ELR (cell line): Measurements from ENCODE around the gene NPAS3.

ENCODE experiments used
- DNase-seq: peaks from one replicate; pipeline ENCODE4 v3.0.0-alpha.2; 2015; ENCODE audit warnings: low read depth

The NPAS3 gene

DNA sequence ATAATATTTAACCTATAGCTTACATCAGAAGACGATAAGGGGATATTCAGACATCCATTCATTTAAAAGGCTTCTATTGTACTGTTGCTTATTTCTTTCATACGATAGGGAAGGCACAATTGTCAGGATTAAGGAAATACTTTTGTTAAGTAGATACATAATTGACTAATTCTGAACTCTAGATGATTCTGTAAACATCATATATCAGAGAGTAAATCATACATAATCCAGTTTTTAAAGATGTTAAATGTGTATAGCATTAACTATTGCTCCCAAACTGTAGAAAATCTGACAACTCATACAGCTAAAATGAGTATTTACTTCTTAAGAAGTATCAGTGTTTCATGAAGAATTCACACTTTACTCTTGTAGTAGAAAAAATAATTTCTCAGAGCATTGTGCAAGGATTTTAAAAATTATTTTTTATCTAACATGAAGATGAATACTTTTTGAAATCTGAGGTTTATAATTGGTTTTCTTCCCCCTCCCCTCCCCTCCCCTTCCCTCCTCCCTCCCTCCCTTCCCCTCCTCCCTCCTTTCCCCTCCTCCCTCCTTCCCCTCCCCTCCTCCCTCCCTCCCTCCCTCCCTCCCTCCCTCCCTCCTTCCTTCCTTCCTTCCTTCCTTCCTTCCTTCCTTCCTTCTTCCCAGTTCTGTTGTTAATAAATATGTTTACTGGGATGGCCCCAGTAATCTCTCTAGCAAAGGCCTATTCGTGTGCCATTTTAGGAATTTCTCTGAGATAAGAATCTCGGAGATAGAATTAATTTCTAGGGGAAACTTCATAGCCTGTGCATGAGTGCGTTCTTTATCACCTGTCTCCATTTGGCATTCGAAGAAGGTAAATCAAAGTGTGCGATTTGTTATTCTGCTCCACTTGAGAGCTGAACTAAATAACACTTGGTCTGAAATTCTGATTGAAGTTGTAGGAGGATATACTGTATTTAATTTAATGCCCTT is 2.3 kb downstream of the NPAS3 start:
- DNase-seq, result no peak

DNA sequence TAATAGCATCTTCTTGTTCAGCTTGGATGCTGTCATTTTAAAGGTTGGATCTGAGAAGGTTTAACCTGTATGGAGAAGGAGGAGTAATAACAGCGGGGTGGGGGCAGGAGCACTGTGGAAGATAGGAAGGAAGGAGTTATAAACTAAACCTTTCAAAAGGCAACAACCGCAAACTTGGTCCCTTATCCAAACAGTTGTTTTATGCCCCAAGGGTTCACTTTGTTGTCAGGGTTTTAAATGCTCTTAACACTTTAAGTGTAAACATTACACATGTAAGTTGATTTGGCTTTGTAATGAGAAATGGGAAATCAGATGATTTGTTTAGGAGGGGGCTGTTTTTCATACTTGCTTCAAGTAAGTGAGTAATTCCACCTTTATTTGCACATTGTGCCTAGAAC is 3.0 kb downstream of the NPAS3 start:
- DNase-seq, result no peak

DNA sequence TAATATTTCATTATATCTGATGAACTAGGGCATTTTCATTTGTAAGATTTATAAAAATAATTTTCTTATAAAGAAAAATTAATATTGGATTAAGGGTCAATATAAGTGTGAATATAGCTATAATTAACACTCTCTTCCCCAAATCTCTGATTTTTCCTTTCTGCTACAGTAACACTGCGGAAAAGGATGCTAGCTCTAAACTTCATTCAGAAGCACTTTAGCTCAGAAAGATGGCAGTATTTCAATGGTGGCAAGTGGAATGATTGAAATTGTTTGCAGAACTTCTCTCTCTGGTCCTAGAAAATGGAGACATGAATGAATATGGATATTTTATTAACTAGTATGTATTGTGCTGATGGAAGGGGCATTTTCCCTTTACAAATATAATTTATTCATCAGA is 8.4 kb downstream of the NPAS3 start:
- DNase-seq, result no peak

DNA sequence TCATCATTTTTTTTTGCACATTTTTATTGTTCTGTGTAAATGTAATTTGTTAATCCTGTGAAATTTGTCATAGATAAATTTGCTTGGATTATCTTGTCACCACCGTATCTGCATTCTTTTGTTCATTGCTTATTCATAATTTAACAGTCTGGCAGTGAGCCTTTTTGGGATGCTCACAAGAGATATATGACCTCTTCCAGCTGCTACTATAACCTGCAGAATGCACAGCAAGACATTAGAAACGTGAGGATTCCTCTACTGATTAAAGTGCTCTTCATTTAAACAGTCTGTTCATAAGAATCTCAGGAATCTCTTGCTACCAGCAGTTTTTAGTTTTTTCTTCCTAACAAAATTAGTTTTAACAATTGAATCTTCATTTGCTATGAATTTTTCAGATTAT is 9.1 kb downstream of the NPAS3 start:
- no peak for DNase-seq

DNA sequence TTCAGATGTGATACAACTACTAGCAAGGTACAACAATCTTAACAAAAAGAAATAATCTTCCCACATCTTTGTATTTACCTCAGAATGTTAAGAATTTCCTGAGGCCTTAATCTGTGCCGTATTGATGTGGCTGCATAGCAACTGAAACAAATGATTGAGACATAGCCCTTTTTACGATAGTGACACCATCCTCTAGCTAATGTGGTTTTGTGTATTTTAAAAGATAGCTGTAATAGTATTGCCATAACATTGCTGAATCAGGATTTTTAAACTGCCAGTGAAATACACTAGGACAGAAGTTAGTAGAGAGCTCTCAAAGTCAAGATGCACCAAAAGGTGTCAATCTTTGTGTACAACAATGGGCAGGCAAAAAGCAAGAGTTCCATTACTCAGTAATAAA is 11.9 kb downstream of the NPAS3 start:
- no peak for DNase-seq

DNA sequence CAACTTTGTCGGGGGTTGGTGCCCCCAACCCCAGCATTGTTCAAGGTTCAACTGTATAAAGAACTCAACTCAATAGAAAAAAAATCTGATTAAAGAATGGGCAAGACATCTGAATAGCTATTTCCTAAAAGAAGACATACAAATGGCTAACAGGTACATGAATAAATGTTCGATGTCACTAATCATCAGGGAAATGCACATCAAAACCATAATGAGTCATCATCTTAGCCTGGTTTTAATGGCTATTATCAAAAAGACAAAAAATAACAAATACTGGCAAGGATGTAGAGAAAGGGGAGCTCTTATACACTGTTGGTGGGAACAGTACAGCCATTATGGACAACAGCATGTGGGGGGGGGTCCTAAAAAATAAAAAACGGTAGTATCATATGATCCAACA is 28.7 kb downstream of the NPAS3 start:
- DNase-seq, result no peak

DNA sequence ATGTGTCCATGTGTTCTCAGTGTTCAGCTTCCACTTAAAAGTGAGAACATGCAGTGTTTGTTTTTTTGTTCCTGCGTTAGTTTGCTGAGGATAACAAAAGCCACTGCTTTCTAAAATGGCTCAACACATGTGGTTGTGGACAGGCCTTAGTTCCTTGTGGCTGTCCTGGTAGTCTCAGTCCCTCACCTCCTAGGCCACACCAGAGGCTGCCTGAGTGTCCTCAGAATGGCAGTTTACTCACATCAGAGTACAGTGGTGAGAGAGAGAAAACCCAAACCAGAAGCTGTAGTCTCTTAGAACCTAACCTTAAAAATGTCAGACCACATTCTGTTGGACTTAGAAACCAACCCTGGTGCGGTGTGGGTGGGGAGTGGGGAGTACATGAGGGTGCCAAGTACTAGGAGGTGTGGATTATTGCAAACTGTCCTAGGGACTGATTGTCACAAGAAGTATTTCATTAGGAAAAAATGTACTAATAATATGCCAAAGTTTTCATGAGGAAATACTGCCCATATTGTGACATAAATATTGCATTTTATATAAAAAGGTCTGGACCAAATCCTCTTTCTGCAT is 30.4 kb downstream of the NPAS3 start:
- no peak for DNase-seq

DNA sequence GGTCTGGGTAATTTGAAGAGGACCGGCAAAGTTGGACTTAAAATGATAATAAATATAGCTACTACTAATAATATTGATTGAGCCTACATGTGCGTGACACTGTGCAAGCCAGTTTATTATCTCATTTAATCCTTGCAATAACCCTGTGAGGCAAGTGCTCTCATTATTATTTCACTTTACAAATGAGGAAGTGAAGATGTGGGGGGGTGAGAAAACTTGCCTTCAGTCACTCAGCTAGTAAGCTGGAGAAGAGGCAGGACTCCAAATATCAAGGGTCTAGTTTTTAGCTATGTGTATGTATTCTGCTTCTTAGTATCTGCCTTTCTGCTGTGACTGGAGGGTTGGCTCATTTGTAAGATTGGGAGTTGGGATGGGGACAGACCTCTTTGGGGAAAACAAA is 39.2 kb downstream of the NPAS3 start:
- no peak for DNase-seq

DNA sequence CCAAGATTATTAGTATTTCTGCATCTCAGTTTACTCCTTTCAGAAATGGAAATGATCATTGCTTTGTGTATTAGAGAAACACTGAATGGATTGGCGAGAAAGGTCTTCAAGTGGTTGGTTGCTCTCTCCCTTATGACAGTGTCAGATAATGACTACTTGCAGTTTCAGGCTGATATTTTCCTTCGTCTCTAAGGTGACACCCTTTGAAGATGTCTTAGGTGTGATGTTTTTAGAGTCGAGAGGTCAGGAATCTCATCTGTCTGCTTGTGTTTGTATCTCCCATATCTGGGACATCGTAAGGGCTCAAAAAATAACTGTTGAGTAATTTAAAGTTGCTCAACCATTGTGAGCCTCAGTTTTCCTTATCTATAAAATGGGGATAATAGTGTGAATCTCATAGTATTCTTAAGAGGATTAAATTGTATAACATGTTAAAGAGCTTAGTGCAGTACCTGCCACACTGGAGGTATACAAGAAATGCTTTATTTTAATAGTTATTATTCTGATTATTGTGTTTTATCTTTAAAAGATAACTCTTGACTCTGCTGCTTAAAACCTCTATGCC is 40.1 kb downstream of the NPAS3 start:
- DNase-seq, result no peak

DNA sequence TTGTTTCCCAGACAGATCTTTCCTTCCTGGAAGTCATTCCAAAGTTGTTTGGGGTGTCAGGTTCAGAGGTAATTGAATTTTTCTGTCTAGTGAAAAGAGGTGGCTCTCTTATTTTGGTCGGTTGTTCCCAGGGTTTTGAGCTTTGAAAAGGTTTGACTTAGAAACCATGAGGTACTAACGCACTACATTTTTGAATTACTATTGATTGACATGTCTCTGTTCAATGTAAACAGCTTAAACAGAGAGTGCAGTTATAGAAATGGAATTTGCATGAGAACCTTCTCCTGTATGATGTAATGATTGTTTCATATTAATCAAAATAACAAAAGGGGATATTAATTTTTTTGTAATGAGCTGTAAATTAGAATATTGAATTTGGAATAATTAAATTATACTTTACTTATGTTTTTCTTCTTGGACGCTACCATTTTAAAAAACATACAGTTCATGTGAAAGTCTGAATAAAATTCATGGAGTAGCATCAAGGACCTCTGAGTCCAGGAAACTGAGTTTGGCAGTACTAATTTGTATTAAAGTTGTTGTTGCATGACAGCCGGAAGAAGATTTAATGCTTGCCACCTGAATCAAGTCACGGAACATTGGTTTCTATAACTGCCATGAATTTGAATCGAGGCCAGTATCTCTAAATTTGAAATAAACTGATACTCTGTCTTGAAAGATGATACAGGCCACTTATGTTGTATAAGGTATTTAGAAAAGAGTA is 41.7 kb downstream of the NPAS3 start:
- no peak for DNase-seq

DNA sequence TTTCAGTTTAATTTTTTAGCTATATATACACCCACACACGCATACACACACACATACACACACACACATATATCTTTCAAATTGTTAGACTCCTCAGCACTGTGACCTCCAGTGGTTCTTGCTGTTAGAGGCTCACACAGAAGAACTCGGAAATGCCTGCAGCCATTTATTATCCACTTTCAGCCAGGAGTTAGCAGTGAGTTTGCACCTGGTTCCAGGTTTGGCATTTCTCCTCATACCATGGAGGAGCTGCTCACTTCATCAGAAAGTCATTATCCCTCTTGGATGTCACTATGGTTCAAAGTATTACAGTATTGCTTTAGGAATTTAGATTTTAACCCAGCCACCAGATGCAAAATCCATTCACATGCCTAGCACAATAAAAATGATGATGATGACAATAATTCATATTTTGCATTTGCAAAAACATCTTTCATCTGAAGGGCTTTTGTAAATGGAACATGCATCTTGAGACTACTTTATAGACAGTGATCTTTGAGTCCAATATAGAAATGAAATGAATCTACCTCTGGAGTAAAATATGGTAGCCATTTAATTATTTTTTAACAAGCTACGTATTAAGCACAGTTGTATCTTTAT is 42.3 kb downstream of the NPAS3 start:
- no peak for DNase-seq

DNA sequence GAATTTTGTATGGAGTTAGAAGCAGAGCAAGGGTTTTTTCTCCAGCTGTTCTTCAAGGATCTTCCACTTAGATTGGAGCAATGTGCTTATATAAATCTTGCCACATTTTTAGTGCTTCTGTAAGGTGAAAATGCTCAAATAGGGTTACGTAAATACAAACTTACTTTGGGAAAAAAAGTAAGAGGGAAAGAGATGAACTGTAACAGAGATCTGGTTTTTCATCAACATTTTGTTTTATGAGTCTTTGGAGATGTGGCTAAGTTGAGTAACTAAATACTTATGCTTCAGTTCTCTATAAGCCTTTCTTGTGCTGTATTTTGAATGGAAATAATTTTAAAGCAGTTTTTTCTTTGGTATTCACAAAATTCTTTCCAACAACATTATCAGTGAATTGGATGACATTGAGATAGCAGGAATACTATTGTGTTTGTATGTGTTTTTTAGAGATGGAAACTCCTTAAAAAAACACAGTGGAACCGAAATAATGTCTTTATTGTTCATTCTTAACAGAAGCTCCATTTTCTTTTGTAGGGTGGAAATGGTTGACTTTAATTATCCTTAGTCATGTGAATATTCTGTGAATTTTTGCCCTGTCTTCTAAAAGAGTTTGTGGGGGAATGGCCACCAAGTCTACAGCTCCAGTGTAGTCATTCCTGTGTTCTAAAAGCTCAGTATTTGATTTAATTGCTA is 45.7 kb downstream of the NPAS3 start:
- no peak for DNase-seq

DNA sequence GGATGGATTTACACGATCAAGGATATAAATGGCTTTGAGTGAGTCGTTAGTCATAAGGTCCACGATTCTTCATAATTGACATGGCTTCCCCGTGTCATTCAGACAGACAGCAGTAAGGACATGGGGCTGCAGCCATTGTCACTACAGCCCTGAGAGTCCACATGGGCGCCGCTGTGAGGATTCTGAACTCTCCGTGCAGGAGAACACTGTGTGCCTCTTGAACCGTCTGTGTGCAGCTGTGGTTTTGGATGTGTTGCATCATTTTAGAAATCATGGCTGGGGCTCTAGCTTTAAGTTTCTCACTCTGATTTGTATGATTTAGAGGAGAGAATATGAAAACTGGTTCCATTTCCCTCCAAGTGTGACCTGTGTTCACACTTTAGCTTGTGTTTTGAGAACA is 47.2 kb downstream of the NPAS3 start:
- no peak for DNase-seq

DNA sequence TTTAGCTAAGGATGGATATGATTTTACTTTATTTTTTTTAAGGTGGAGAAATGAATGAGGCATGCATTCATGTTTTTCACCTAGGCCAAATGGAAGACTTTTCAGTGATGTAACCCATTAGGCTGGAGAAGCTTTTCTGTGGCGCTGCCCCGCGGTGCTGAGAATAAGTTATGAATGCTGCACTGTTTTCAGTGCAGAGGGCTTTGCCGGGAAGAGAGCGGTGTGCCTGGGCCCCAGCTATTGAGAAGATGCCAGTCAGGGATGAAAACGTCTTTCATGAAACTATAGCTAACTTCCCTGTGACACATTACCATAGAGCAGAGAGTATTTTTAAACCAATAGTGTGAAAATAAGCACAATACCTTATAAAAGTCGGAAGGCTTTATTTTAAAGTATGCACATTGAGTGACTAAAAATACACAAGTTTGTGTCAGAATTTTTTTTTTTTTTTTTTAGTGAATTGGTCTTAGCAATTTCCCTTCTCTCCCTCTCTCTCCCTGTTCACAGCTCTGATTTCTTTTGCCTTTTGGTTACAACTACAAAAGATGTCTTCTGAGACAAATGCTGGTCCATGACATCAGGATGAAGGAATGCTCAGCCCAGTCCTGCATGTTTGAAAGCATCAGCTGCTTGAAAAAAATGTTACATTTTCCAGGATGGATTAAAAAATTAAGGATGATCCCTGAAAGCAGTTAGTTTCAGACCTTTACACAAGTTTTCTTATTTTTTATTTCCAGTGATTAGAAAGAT is 48.3 kb downstream of the NPAS3 start:
- no peak for DNase-seq

DNA sequence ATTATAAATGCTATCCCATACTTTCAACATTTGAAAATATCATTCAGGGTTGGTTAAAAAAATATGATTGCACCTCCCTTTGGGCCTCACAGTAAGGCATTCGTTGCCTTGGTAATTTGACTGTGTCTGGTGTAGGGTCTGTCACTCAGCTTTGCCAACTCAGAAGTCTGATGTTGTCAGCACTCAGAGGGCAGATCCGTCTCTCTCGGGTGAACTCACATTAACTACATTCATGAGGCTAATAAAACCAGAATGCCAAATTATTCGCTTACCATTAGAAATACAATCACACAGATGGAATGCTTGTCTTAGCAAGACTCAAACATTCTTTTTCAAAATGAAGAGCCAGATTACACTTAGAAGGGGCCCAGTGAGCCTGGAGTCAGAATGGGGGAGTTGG is 53.0 kb downstream of the NPAS3 start:
- DNase-seq, result no peak

DNA sequence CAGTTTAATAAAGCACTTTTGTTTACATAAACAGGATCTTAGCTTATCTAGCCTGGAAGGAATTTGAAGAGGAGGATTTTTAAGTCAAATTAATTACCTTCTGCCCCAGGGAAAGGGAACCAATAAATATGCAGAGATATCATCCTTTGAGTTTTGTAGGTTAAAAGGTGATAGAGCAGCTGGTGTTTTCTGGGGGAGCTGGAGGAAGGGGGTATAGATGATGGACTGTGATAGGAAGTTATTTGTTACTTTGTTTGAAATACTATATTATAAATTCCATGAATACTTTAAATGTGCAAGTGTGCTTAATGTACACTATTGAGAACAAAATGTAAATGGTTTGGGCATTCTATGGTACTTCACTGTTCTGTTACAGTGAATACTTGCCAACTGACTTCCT is 55.2 kb downstream of the NPAS3 start:
- DNase-seq, result no peak

DNA sequence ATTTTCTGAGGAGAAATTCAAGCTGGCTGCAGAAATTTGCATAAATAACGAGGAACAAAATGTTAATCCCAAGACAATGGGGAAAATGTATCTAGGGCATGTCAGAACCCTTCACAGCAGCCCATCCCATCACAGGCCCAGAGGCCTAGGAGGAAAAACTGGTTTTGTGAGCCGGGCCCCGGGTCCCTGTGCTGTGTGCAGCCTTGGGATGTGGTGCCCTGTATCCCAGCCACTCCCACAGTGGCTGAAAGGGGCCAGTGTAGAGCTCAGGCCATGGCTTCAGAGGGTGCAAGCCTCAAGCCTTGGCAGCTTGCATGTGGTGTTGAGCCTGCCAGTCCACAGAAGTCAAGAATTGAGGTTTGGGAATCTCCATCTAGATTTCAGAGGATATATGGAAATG is 57.7 kb downstream of the NPAS3 start:
- no peak for DNase-seq

DNA sequence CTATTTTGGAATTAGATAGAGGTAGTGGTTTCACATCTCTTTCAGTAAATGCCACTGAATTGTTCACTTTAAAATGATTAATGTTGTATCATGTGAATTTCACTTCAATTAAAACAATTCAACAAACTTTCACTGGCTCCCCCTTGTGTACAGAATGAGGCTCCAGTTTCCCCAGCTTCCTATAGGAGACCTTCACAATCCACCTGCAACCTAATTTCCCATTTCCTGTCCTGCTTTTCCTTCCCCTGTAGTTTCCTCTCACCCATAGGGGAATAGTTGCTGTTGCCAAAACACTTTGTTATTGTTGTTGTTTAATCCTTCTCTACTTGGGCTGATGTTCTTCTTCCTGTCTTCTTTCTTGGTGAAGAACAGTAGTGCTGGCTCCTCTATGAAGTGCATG is 59.8 kb downstream of the NPAS3 start:
- DNase-seq, result peak; percentile 39

DNA sequence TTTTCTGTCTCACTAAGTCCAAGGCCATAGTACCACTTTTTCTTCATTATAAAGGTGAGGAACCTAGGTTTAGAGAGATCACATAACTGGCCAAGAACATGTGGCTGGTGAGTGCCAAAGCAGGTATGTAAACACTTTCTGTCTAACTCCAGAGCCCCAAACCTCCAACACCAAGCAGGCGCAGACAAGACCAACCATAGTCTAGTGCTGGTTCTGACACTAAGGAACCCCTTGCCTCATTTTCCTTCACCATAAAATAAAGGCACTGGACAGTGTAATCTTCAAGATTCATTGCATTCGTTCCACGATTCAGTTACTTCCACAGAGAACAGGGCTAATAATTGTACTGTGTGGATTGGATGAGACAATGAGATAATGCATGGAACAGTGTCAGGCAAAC is 71.0 kb downstream of the NPAS3 start:
- no peak for DNase-seq

DNA sequence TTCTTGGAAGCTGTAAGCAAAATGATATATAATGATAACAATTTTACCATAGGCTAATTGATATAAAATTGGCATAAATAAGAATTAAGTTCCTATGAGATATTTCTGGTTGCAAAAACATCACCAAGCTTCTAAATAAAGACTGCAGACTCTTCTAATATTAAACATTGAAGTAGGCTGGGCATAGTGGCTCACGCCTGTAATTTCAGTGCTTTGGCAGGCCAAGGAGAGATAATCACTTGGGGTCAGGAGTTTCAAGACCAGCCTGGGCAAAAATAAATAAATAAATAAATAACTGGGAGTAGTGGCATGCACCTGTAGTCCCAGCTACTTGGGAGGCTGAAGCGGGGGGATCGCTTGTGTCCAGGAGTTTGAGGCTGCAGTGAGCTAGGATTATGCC is 71.8 kb downstream of the NPAS3 start:
- DNase-seq, result no peak

DNA sequence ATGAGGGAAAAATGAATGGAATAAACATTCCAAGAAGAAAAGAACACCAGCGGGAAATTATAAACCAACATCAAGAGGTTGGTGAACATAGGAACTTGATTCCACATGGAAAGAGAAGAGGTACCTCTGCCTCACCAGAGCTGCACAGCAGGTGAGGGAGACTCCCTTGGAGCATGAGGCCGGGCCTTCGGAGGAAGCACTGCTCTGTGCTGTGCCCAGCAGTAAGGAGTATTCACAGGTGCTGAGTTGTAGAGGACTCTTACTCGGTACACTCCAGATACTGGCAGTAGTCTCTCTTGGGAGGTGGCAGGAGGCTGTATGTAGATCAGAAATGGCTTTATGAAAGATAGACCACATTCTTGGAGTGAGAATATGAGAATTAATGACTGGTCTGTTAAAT is 76.0 kb downstream of the NPAS3 start:
- no peak for DNase-seq
